Heart right ventricle (tissue), 16 donors: ENCODE results near the gene PDHX. TPM values are rescaled to one million over a fixed set of nuclear protein-coding genes. Genes with fewer than 3 reads are reported as not detected.

Experiments used
- ATAC-seq, 8 donors: fragments of 200-7000 bp; cut with Tn5 transposase; one replicate each; pipeline ENCODE4 v1.9.1; 2020; ENCODE audit warnings: mild to moderate bottlenecking in 8 of 8, moderate library complexity in 8 of 8, moderate number of reproducible peaks in 1 of 8
- DNase-seq, 2 donors: peaks; one replicate each; pipeline ENCODE4 v3.0.0-alpha.2; 2020
- H3K27ac ChIP-seq, 10 donors: fragments of 200-600 bp; sonication (generic) in 2 of 10; one replicate each; pipeline versions ENCODE4 v1.5.0 to v1.8.0; 2020 to 2022; ENCODE audit warnings: mild to moderate bottlenecking in 3 of 10
- H3K27me3 ChIP-seq, 7 donors: fragments of 200-600 bp; one replicate each; pipeline ENCODE4 v1.8.0; 2021 to 2022; ENCODE audit warnings: mild to moderate bottlenecking in 2 of 7
- H3K36me3 ChIP-seq, 9 donors: fragments of 200-600 bp; sonication (generic) in 1 of 9; one replicate each; pipeline versions ENCODE4 v1.5.0 to v1.8.0; 2020 to 2022; ENCODE audit warnings: mild to moderate bottlenecking in 2 of 9
- H3K4me1 ChIP-seq, 9 donors: fragments of 200-600 bp; sonication (generic) in 1 of 9; one replicate each; pipeline versions ENCODE4 v1.5.0 to v1.8.0; 2020 to 2022; ENCODE audit warnings: mild to moderate bottlenecking in 4 of 9
- H3K4me3 ChIP-seq, 10 donors: fragments of 200-600 bp; sonication (generic) in 2 of 10; one replicate each; pipeline versions ENCODE4 v1.5.0 to v1.8.0; 2020 to 2022; ENCODE audit warnings: mild to moderate bottlenecking in 7 of 10, moderate library complexity in 2 of 10
- H3K9me3 ChIP-seq, 11 donors: fragments of 200-600 bp in 10 of 11; sonication (generic) in 2 of 11; one replicate each; pipeline versions ENCODE4 v1.5.0 to v1.8.0; 2013 to 2022; ENCODE audit warnings: mild to moderate bottlenecking in 2 of 11, control low read depth in 1 of 11, moderate library complexity in 1 of 11
- WGBS, 2 donors: extraction: QIAGEN DNeasy Blood & Tissue Kit; methylation state at CpG; one replicate each; pipeline ENCODE4 v1.1.7; 2013; ENCODE audit warnings: inconsistent platforms in 1 of 2; 5-methylcytosine and 5-hydroxymethylcytosine counted together
- intact Hi-C, 10 donors: fragments of 100-400 bp; cut with DNase I; formaldehyde crosslinking; loops; one replicate each; pipeline versions ENCODE4 v1.11.1 to v1.14.2; 2022
- polyA plus RNA-seq, 2 donors: library from polyadenylated mRNA; stranded (reverse); fragments of 200-250 nt; gene quantifications; one replicate each; pipeline ENCODE4 v1.2.3, GENCODE V29; 2013
- total RNA-seq, 10 donors: library from RNA; stranded (reverse); fragmentation: NEBNext Ultra II Directional in 3 of 10; extraction: Animal tissue kit (Norgen Biotek cat#: 25700) in 3 of 10; gene quantifications; one replicate each; pipeline versions ENCODE4 v1.2.1 to v1.2.4, GENCODE V29; 2021 to 2023
- TF ChIP-seq, protein P1 (sequence below), 9 donors: fragments of 200-600 bp; sonication (generic) in 2 of 9; IDR thresholded peaks; one replicate each; pipeline versions ENCODE4 v1.5.0 to v1.8.0; 2021 to 2022; ENCODE audit warnings: antibody characterized with exemption in 9 of 9, mild to moderate bottlenecking in 5 of 9, moderate library complexity in 1 of 9
- donor health status: Arrhythmogenic right ventricular cardiomyopathy.
- donor health status: ischemic (EF 13 %, LVEDD 7.1; RV severe dilation, severe dysfunction).
- donor health status: healthy with polysubstance abuse.
- donor health status: DM: no; HTN: yes; CAD: no.
- donor health status: DM: no; HTN: no; CAD: no.
- donor health status: ischemic (EF 25% LVEDD 6.9; RV normal size, moderate dysfunction).
- donor health status: ischemic (EF 25% LVEDD 5.7; RV mildly dilated, moderate dysfunction).
- donor health status: healthy.
- donor health status: DM: yes; HTN: yes; CAD: no.
- donor health status: Ischemic cardiomyopathy.
- donor health status: ischemic (EF 35%, LVEDD 5.7; RV mildly dilated, moderate dysfunction).
- donor health status: nonischemic (EF 11% LVEDD 7.7; RV severe dilation, severe dysfunction).
- donor health status: DM: yes; HTN: yes; CAD: no.
- donor health status: PGD.
- donor health status: ischemic (EF 29% LVEDD 5.4; RV normal size, mild dysfunction).
- donor health status: nonischemic (EF 23%, LVEDD 6.1; RV moderate dilation, normal function).

Gene PDHX
- total and polyA plus RNA-seq, 12 donors = 52.7 to 203 (median 171) TPM

- TF ChIP-seq, protein P1, sequence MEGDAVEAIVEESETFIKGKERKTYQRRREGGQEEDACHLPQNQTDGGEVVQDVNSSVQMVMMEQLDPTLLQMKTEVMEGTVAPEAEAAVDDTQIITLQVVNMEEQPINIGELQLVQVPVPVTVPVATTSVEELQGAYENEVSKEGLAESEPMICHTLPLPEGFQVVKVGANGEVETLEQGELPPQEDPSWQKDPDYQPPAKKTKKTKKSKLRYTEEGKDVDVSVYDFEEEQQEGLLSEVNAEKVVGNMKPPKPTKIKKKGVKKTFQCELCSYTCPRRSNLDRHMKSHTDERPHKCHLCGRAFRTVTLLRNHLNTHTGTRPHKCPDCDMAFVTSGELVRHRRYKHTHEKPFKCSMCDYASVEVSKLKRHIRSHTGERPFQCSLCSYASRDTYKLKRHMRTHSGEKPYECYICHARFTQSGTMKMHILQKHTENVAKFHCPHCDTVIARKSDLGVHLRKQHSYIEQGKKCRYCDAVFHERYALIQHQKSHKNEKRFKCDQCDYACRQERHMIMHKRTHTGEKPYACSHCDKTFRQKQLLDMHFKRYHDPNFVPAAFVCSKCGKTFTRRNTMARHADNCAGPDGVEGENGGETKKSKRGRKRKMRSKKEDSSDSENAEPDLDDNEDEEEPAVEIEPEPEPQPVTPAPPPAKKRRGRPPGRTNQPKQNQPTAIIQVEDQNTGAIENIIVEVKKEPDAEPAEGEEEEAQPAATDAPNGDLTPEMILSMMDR (IDR thresholded peaks at IDR 0.05) = no peak
- ATAC-seq (no peak), DNase-seq (no peak)
- Histone ChIP-seq H3K27me3 (no peaks in the 10 kb centered on the region), H3K36me3 (peaks cover 0 to 59% (median 7%) of the 10 kb centered on the region in 9 donors), H3K4me3 (no peak overlapping the region), H3K4me1 (no peaks in the 10 kb centered on the region), H3K9me3 (no peaks in the 10 kb centered on the region), H3K27ac (no peak overlapping the region)
- WGBS, 2 donors = 91 to 94% methylated on average over 1 of the region's 1 CpG
- intact Hi-C loops = loop anchor here in 2 of 10 donors (5.0 kb wide), 2 partner anchors 290 to 300 kb away; no protein-coding TSS in a partner anchor
Measured at GRCh38 chr11:34887260-34887659, 29.2 kb upstream of the PDHX start.

DNA sequence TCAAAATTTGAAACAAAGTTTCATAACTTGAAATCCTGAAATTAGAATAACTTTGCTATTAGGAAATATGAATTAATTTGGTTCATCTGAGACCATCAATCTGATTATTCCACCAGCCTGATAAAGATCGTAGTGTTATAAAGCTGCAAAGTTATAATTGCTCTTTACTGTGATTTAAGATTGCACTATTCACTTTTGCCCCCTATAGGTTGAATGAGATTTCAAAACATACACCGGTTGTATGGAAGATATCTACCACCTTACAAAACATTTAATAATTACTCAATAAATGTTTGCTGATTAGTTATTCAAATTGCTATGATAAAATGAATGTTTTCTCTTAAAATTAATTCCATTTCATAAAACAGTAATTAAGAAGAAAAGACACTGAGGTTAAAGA is 26.3 kb upstream of the PDHX start:
- ATAC-seq (no peak), DNase-seq (no peak)
- Histone ChIP-seq H3K27me3 (no peaks in the 10 kb centered on the region), H3K27ac (no peak overlapping the region), H3K4me1 (no peaks in the 10 kb centered on the region), H3K9me3 (no peaks in the 10 kb centered on the region), H3K36me3 (peaks cover 0 to 47% (median 0%) of the 10 kb centered on the region in 9 donors), H3K4me3 (no peak overlapping the region)
- TF ChIP-seq, protein P1 (IDR thresholded peaks at IDR 0.05) = peak in 1 of 9 donors; percentile 21
- intact Hi-C loops = loop anchor here in 5 of 10 donors (2.0 to 10.0 kb wide), 4 partner anchors 303 to 375 kb away; partner anchors contain the start of gene ELF5 (in 1 of the 5)
- 38 to 53% methylated on average over 2 of the region's 2 CpGs for WGBS, 2 donors

GRCh38 chr11:34890812-34891211 is 25.6 kb upstream of the PDHX start:
- no peaks in the 10 kb centered on the region for H3K9me3 ChIP-seq
- DNase-seq (no peak), ATAC-seq (peak in 2 of 8 donors; percentile 28 to 55)
- 80 to 88% methylated on average over 1 of the region's 1 CpG for WGBS, 2 donors
- TF ChIP-seq, protein P1 (IDR thresholded peaks at IDR 0.05) = peak; percentile 10 to 66 (median 51)
- H3K4me3 ChIP-seq = no peak overlapping the region
- H3K36me3 ChIP-seq = peaks cover 0 to 40% (median 0%) of the 10 kb centered on the region in 9 donors
- H3K27ac ChIP-seq = no peak overlapping the region
- no peaks in the 10 kb centered on the region for H3K27me3 ChIP-seq
- intact Hi-C loops = loop anchor here in 8 of 10 donors (1.0 to 10.0 kb wide), 5 partner anchors 304 to 376 kb away; partner anchors contain the start of gene ELF5 (in 1 of the 8)
- no peaks in the 10 kb centered on the region for H3K4me1 ChIP-seq

- DNase-seq = no peak
- intact Hi-C loops = loop anchor here in 8 of 10 donors (1.0 to 10.0 kb wide), 5 partner anchors 304 to 377 kb away; partner anchors contain the start of gene ELF5 (in 1 of the 8)
- WGBS, 2 donors = 73 to 95% methylated on average over 3 of the region's 3 CpGs
- Histone ChIP-seq H3K27ac (no peak overlapping the region), H3K4me1 (no peaks in the 10 kb centered on the region), H3K27me3 (no peaks in the 10 kb centered on the region), H3K9me3 (peaks cover 0 to 6% (median 0%) of the 10 kb centered on the region in 11 donors), H3K36me3 (peaks cover 0 to 32% (median 0%) of the 10 kb centered on the region in 9 donors), H3K4me3 (no peak overlapping the region)
- ATAC-seq = no peak
- TF ChIP-seq, protein P1 (IDR thresholded peaks at IDR 0.05) = no peak
Measured at GRCh38 chr11:34891611-34892010, 24.8 kb upstream of the PDHX start.
